Liver (tissue), 9 donors: ENCODE results near the gene COX7A1. TPM values are rescaled to one million over a fixed set of nuclear protein-coding genes. Genes with fewer than 3 reads are reported as not detected.

ENCODE experiments used
- DNase-seq: peaks from one replicate; pipeline ENCODE4 v3.0.0-alpha.2; 2017; ENCODE audit warnings: low spot score
- H3K27ac ChIP-seq, 2 donors: one replicate each; pipeline ENCODE4 v1.7.0; 2013; ENCODE audit warnings: inconsistent platforms in 2 of 2, low read length in 2 of 2, control low read depth in 1 of 2, low read depth in 1 of 2, mild to moderate bottlenecking in 1 of 2
- H3K27me3 ChIP-seq, 4 donors: one replicate each; pipeline versions ENCODE4 v1.6.1 to v1.7.0; 2013; ENCODE audit warnings: low read length in 3 of 4, inconsistent platforms in 1 of 4, mild to moderate bottlenecking in 1 of 4, moderate library complexity in 1 of 4; ENCODE audit not compliant: control insufficient read depth in 4 of 4, insufficient read depth in 4 of 4
- H3K36me3 ChIP-seq, 4 donors: one replicate each; pipeline versions ENCODE4 v1.6.1 to v1.7.0; 2013; ENCODE audit warnings: low read length in 3 of 4, mild to moderate bottlenecking in 3 of 4, low read depth in 1 of 4, moderate library complexity in 1 of 4; ENCODE audit not compliant: control insufficient read depth in 4 of 4, insufficient read depth in 3 of 4
- H3K4me1 ChIP-seq, 4 donors: one replicate each; pipeline versions ENCODE4 v1.6.1 to v1.7.0; 2013; ENCODE audit warnings: low read length in 3 of 4, mild to moderate bottlenecking in 3 of 4, moderate library complexity in 1 of 4; ENCODE audit not compliant: control insufficient read depth in 4 of 4, insufficient read depth in 4 of 4
- H3K4me3 ChIP-seq, 3 donors: one replicate each; pipeline versions ENCODE4 v1.6.1 to v1.7.0; 2013; ENCODE audit warnings: low read length in 3 of 3, control low read depth in 1 of 3, low read depth in 1 of 3, mild to moderate bottlenecking in 1 of 3
- H3K9ac ChIP-seq, 2 donors: one replicate each; pipeline ENCODE4 v1.7.0; 2013; ENCODE audit warnings: low read length in 2 of 2, mild to moderate bottlenecking in 2 of 2, moderate library complexity in 2 of 2, control low read depth in 1 of 2, low read depth in 1 of 2
- H3K9me3 ChIP-seq, 4 donors: one replicate each; pipeline versions ENCODE4 v1.6.1 to v1.7.0; 2013; ENCODE audit warnings: low read length in 3 of 4; ENCODE audit not compliant: control insufficient read depth in 4 of 4
- EGR1 ChIP-seq, 2 donors: IDR thresholded peaks; 2 replicates each; pipeline ENCODE4 v1.6.1; 2016 to 2018; ENCODE audit warnings: antibody characterized with exemption in 2 of 2, low read depth in 2 of 2
- FOXA1 ChIP-seq: IDR thresholded peaks from 2 replicates; pipeline ENCODE4 v1.6.1; 2016; ENCODE audit warnings: antibody characterized with exemption
- FOXA2 ChIP-seq: IDR thresholded peaks from 2 replicates; pipeline ENCODE4 v1.6.1; 2016; ENCODE audit warnings: antibody characterized with exemption
- GABPA ChIP-seq, 2 donors: IDR thresholded peaks in 1 of 2; conservative IDR thresholded peaks in 1 of 2; 2 replicates each; pipeline ENCODE4 v1.6.1; 2016; ENCODE audit warnings: antibody characterized with exemption in 2 of 2, mild to moderate bottlenecking in 1 of 2, moderate library complexity in 1 of 2
- HNF4G ChIP-seq: IDR thresholded peaks from 2 replicates; pipeline ENCODE4 v1.6.1; 2016; ENCODE audit warnings: antibody characterized with exemption
- JUND ChIP-seq, 2 donors: IDR thresholded peaks; 2 replicates each; pipeline ENCODE4 v1.6.1; 2016; ENCODE audit warnings: antibody characterized with exemption in 2 of 2
- NR2F2 ChIP-seq: IDR thresholded peaks from 2 replicates; pipeline ENCODE4 v1.6.1; 2016; ENCODE audit warnings: antibody characterized with exemption
- RAD21 ChIP-seq, 2 donors: IDR thresholded peaks; 2 replicates each; pipeline ENCODE4 v1.6.1; 2016; ENCODE audit warnings: antibody characterized with exemption in 2 of 2, mild to moderate bottlenecking in 2 of 2
- RXRA ChIP-seq, 2 donors: IDR thresholded peaks; 2 replicates each; pipeline ENCODE4 v1.6.1; 2017 to 2018; ENCODE audit warnings: antibody characterized with exemption in 2 of 2, mild to moderate bottlenecking in 1 of 2
- SP1 ChIP-seq: IDR thresholded peaks from 2 replicates; pipeline ENCODE4 v1.6.1; 2018; ENCODE audit warnings: antibody characterized with exemption, mild to moderate bottlenecking
- TAF1 ChIP-seq: conservative IDR thresholded peaks from 2 replicates; pipeline ENCODE4 v1.6.1; 2016; ENCODE audit warnings: antibody characterized with exemption, mild to moderate bottlenecking
- WGBS: extraction: QIAGEN DNeasy Blood & Tissue Kit; methylation state at CpG from one replicate; pipeline ENCODE4 v1.1.7; 2013; 5-methylcytosine and 5-hydroxymethylcytosine counted together
- polyA plus RNA-seq, 2 donors: library from polyadenylated mRNA; stranded (reverse) in 1 of 2; unstranded in 1 of 2; fragments of 200-250 nt in 1 of 2; fragments of >200 nt in 1 of 2; fragmentation: Nextera tagmentation in 1 of 2; extraction: Ambion mirVana in 1 of 2; gene quantifications; one replicate each; pipeline versions ENCODE4 v1.2.1 to v1.2.3, GENCODE V29; 2013 to 2015
- total RNA-seq, 2 donors: library from RNA; depleted of rRNA; stranded (reverse); fragments of >200 nt; gene quantifications; one replicate each; pipeline ENCODE4 v1.2.3, GENCODE V29; 2014
- TF ChIP-seq, protein P1 (sequence below): IDR thresholded peaks from 2 replicates; pipeline ENCODE4 v1.6.1; 2016; ENCODE audit warnings: antibody characterized with exemption
- TF ChIP-seq, protein P2 (sequence below): IDR thresholded peaks from 2 replicates; pipeline ENCODE4 v1.6.1; 2016; ENCODE audit warnings: antibody characterized with exemption
- TF ChIP-seq, protein P3 (sequence below): IDR thresholded peaks from 2 replicates; pipeline ENCODE4 v1.6.1; 2016; ENCODE audit warnings: antibody characterized with exemption, mild to moderate bottlenecking
- TF ChIP-seq, protein P4 (sequence below): fragments of 150-350 bp; IDR thresholded peaks from 2 replicates; pipeline ENCODE4 v1.5.1; 2017; ENCODE audit warnings: improper control_type of control experiment, low read depth, low read length; ENCODE audit not compliant: missing input control
- TF ChIP-seq, protein P5 (sequence below): IDR thresholded peaks from 2 replicates; pipeline ENCODE4 v1.6.1; 2016; ENCODE audit warnings: antibody characterized with exemption
- donor health status: healthy.
- donor health status: healthy.
- donor health status: healthy.
- donor health status: healthy.
- donor health status: healthy.

COX7A1 gene
- total and polyA plus RNA-seq, 4 donors: 0.17 to 11.4 (median 1.3) TPM

DNA sequence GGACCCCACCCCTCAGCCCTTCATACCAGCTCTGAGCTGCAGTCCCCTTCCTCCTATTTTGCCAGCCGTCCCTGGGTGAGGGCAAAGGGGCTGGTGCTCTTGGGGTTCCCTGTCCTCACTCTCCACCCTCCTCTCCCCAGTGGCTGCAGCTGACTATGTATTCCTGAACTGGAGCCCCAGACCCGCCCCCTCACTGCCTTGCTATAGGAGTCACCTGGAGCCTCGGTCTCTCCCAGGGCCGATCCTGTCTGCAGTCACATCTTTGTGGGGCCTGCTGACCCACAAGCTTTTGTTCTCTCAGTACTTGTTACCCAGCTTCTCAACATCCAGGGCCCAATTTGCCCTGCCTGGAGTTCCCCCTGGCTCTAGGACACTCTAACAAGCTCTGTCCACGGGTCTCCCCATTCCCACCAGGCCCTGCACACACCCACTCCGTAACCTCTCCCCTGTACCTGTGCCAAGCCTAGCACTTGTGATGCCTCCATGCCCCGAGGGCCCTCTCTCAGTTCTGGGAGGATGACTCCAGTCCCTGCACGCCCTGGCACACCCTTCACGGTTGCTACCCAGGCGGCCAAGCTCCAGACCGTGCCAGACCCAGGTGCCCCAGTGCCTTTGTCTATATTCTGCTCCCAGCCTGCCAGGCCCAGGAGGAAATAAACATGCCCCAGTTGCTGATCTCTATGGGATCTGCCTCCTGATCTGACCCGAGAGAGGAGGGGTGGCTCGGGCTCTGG is 2.4 kb downstream of the COX7A1 start:
- TF ChIP-seq RXRA (IDR thresholded peaks at IDR 0.05) (no peak), TAF1 (no peak), FOXA1 (no peak), RAD21 (IDR thresholded peaks at IDR 0.05) (no peak), SP1 (no peak), FOXA2 (no peak), GABPA (IDR thresholded peaks at IDR 0.05 in 1 of 2, conservative IDR thresholded peaks at IDR 0.05 in 1 of 2) (no peak), JUND (IDR thresholded peaks at IDR 0.05) (no peak)
- TF ChIP-seq, protein P1, sequence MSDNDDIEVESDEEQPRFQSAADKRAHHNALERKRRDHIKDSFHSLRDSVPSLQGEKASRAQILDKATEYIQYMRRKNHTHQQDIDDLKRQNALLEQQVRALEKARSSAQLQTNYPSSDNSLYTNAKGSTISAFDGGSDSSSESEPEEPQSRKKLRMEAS: no peak
- TF ChIP-seq, protein P2, sequence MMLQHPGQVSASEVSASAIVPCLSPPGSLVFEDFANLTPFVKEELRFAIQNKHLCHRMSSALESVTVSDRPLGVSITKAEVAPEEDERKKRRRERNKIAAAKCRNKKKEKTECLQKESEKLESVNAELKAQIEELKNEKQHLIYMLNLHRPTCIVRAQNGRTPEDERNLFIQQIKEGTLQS: no peak
- TF ChIP-seq, protein P3, sequence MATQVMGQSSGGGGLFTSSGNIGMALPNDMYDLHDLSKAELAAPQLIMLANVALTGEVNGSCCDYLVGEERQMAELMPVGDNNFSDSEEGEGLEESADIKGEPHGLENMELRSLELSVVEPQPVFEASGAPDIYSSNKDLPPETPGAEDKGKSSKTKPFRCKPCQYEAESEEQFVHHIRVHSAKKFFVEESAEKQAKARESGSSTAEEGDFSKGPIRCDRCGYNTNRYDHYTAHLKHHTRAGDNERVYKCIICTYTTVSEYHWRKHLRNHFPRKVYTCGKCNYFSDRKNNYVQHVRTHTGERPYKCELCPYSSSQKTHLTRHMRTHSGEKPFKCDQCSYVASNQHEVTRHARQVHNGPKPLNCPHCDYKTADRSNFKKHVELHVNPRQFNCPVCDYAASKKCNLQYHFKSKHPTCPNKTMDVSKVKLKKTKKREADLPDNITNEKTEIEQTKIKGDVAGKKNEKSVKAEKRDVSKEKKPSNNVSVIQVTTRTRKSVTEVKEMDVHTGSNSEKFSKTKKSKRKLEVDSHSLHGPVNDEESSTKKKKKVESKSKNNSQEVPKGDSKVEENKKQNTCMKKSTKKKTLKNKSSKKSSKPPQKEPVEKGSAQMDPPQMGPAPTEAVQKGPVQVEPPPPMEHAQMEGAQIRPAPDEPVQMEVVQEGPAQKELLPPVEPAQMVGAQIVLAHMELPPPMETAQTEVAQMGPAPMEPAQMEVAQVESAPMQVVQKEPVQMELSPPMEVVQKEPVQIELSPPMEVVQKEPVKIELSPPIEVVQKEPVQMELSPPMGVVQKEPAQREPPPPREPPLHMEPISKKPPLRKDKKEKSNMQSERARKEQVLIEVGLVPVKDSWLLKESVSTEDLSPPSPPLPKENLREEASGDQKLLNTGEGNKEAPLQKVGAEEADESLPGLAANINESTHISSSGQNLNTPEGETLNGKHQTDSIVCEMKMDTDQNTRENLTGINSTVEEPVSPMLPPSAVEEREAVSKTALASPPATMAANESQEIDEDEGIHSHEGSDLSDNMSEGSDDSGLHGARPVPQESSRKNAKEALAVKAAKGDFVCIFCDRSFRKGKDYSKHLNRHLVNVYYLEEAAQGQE: no peak
- TF ChIP-seq, protein P4, sequence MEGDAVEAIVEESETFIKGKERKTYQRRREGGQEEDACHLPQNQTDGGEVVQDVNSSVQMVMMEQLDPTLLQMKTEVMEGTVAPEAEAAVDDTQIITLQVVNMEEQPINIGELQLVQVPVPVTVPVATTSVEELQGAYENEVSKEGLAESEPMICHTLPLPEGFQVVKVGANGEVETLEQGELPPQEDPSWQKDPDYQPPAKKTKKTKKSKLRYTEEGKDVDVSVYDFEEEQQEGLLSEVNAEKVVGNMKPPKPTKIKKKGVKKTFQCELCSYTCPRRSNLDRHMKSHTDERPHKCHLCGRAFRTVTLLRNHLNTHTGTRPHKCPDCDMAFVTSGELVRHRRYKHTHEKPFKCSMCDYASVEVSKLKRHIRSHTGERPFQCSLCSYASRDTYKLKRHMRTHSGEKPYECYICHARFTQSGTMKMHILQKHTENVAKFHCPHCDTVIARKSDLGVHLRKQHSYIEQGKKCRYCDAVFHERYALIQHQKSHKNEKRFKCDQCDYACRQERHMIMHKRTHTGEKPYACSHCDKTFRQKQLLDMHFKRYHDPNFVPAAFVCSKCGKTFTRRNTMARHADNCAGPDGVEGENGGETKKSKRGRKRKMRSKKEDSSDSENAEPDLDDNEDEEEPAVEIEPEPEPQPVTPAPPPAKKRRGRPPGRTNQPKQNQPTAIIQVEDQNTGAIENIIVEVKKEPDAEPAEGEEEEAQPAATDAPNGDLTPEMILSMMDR: no peak
- TF ChIP-seq, protein P5, sequence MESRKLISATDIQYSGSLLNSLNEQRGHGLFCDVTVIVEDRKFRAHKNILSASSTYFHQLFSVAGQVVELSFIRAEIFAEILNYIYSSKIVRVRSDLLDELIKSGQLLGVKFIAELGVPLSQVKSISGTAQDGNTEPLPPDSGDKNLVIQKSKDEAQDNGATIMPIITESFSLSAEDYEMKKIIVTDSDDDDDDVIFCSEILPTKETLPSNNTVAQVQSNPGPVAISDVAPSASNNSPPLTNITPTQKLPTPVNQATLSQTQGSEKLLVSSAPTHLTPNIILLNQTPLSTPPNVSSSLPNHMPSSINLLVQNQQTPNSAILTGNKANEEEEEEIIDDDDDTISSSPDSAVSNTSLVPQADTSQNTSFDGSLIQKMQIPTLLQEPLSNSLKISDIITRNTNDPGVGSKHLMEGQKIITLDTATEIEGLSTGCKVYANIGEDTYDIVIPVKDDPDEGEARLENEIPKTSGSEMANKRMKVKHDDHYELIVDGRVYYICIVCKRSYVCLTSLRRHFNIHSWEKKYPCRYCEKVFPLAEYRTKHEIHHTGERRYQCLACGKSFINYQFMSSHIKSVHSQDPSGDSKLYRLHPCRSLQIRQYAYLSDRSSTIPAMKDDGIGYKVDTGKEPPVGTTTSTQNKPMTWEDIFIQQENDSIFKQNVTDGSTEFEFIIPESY: no peak
- DNase-seq: no peak
- Histone ChIP-seq H3K27me3 (no peaks in the 10 kb centered on the region), H3K27ac (no peak overlapping the region), H3K9me3 (no peaks in the 10 kb centered on the region), H3K36me3 (peaks cover 28 to 55% (median 39%) of the 10 kb centered on the region in 4 donors), H3K4me1 (no peaks in the 10 kb centered on the region), H3K9ac (no peak overlapping the region), H3K4me3 (no peak overlapping the region)
- WGBS: 93% methylated on average over 13 of the region's 13 CpGs

DNA sequence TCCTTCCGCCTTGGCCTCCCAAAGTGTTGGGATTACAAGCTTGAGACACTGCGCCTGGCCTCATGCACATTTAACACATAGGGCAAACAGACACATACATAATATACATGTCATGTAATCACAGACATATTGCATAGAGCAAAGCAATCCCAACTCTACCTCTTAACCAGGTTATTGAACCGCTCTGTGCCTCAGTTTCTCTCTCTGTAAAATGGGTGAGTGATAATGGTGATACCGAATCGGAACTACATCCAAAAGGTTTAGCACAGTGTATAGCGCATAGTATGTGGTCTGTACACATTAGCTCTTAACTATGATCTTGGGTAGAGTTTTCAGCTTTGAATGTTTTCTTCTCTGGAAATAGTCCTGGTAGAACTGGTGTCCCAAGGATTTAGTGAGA is 7.6 kb downstream of the COX7A1 start:
- Histone ChIP-seq H3K27ac (no peak overlapping the region), H3K4me1 (peaks cover 4 to 8% (median 6%) of the 10 kb centered on the region in 4 donors), H3K27me3 (no peaks in the 10 kb centered on the region), H3K9me3 (no peaks in the 10 kb centered on the region), H3K9ac (no peak overlapping the region), H3K4me3 (no peak overlapping the region), H3K36me3 (peaks cover 25 to 55% (median 44%) of the 10 kb centered on the region in 4 donors)
- 97% methylated on average over 6 of the region's 6 CpGs for WGBS
- TF ChIP-seq SP1 (no peak), HNF4G (no peak), NR2F2 (no peak), TAF1 (no peak), EGR1 (IDR thresholded peaks at IDR 0.05; ENCODE audit: low read depth in 2 of 2) (no peak), RXRA (IDR thresholded peaks at IDR 0.05) (no peak)
- TF ChIP-seq, protein P3: no peak
- TF ChIP-seq, protein P1: no peak
- no peak for DNase-seq
